ENCODE measurements around the gene OR2AT4.

OR2AT4 gene

GRCh38 chr11:75079546-75079945, 17.1 kb downstream of the OR2AT4 start:
- TF ChIP-seq CTCF (IDR thresholded peaks at IDR 0.05; ENCODE audit: low read depth, low read length) = no peak
- no peak for DNase-seq (ENCODE audit: low read depth, low spot score)
- in situ Hi-C loops (cut with HindIII; ENCODE audit: low sequenced_read_pairs) = no loop called here
- H3K4me3 ChIP-seq (ENCODE audit: low read depth, low read length) = no peak overlapping the region

- no peak for TF ChIP-seq CTCF (IDR thresholded peaks at IDR 0.05; ENCODE audit: low read depth, low read length)
- in situ Hi-C loops (cut with HindIII; ENCODE audit: low sequenced_read_pairs) = no loop called here
- DNase-seq (ENCODE audit: low read depth, low spot score) = peak; percentile 3
- H3K4me3 ChIP-seq (ENCODE audit: low read depth, low read length) = no peak overlapping the region
Observed at GRCh38 chr11:75078233-75078632, 18.4 kb downstream of the OR2AT4 start.

GRCh38 chr11:75077316-75077715, 19.4 kb downstream of the OR2AT4 start:
- DNase-seq (ENCODE audit: low read depth, low spot score) = peak; percentile 19
- no peak overlapping the region for H3K4me3 ChIP-seq (ENCODE audit: low read depth, low read length)
- no peak for TF ChIP-seq CTCF (IDR thresholded peaks at IDR 0.05; ENCODE audit: low read depth, low read length)
- in situ Hi-C loops (cut with HindIII; ENCODE audit: low sequenced_read_pairs) = no loop called here

GRCh38 chr11:75076671-75077070, 20.0 kb downstream of the OR2AT4 start:
- TF ChIP-seq CTCF (IDR thresholded peaks at IDR 0.05; ENCODE audit: low read depth, low read length) = no peak
- no peak for DNase-seq (ENCODE audit: low read depth, low spot score)
- no peak overlapping the region for H3K4me3 ChIP-seq (ENCODE audit: low read depth, low read length)
- in situ Hi-C loops (cut with HindIII; ENCODE audit: low sequenced_read_pairs) = no loop called here

- peak; percentile 24 for TF ChIP-seq CTCF (IDR thresholded peaks at IDR 0.05; ENCODE audit: low read depth, low read length)
- H3K4me3 ChIP-seq (ENCODE audit: low read depth, low read length) = no peak overlapping the region
- DNase-seq (ENCODE audit: low read depth, low spot score) = no peak
- in situ Hi-C loops (cut with HindIII; ENCODE audit: low sequenced_read_pairs) = no loop called here
Observed at GRCh38 chr11:75073459-75074190, 23.1 kb downstream of the OR2AT4 start.

- no peak overlapping the region for H3K4me3 ChIP-seq (ENCODE audit: low read depth, low read length)
- no peak for DNase-seq (ENCODE audit: low read depth, low spot score)
- TF ChIP-seq CTCF (IDR thresholded peaks at IDR 0.05; ENCODE audit: low read depth, low read length) = no peak
- in situ Hi-C loops (cut with HindIII; ENCODE audit: low sequenced_read_pairs) = no loop called here
Observed at GRCh38 chr11:75072582-75072981, 24.1 kb downstream of the OR2AT4 start.
